Prostate gland (tissue), 2 donors: ENCODE measurements around the gene MFAP3L.

Experiments used
- CTCF ChIP-seq, 4 experiments: fragments of 200-600 bp in 2 of 4; fragments of 450-650 bp in 2 of 4; sonication (generic) in 2 of 4; IDR thresholded peaks; 1 replicate in 3 of 4; 2 replicates in 1 of 4; pipeline ENCODE4 v1.5.1; 2016 to 2019; ENCODE audit warnings: antibody characterized with exemption in 4 of 4, mild to moderate bottlenecking in 2 of 4, moderate library complexity in 2 of 4
- POLR2A ChIP-seq: fragments of 450-650 bp; IDR thresholded peaks from one replicate; pipeline ENCODE4 v1.6.1; 2016; ENCODE audit warnings: antibody characterized with exemption, mild to moderate bottlenecking
- POLR2AphosphoS5 ChIP-seq: sonication (generic); formaldehyde crosslinking; IDR thresholded peaks from one replicate; pipeline ENCODE4 v1.6.1; 2017; ENCODE audit warnings: antibody characterized with exemption

- no peak for TF ChIP-seq CTCF (IDR thresholded peaks at IDR 0.05)
- no peak for TF ChIP-seq POLR2A
- TF ChIP-seq POLR2AphosphoS5: no peak
Measured at GRCh38 chr4:170058826-170059225, 32.6 kb upstream of the MFAP3L start.
